ENCODE measurements around the gene PHACTR3.

The PHACTR3 gene

DNA sequence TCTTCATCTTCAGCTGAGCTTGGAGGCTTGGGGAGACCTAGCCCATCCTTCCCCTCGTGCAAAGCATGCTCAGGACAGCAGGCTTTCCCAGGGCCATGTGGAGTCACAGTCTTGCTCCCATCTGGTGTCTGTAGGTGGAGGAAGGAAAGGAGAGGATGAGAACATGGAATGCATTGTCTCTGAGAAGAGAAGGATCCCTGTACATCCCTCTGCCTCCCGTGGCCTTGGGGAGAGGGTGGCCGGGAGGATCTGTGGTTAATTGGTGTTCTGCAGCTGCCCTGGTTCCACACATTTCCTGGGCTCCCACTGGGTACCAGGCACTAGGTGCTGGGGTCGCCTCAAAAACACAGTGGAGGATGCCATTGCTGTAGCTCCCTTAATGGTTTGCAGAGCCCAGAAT is 134.5 kb downstream of the PHACTR3 start:
- TF ChIP-seq, protein P1, sequence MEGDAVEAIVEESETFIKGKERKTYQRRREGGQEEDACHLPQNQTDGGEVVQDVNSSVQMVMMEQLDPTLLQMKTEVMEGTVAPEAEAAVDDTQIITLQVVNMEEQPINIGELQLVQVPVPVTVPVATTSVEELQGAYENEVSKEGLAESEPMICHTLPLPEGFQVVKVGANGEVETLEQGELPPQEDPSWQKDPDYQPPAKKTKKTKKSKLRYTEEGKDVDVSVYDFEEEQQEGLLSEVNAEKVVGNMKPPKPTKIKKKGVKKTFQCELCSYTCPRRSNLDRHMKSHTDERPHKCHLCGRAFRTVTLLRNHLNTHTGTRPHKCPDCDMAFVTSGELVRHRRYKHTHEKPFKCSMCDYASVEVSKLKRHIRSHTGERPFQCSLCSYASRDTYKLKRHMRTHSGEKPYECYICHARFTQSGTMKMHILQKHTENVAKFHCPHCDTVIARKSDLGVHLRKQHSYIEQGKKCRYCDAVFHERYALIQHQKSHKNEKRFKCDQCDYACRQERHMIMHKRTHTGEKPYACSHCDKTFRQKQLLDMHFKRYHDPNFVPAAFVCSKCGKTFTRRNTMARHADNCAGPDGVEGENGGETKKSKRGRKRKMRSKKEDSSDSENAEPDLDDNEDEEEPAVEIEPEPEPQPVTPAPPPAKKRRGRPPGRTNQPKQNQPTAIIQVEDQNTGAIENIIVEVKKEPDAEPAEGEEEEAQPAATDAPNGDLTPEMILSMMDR (IDR thresholded peaks at IDR 0.05; ENCODE audit: insufficient read depth, low read length, missing control alignments) = no peak
- no peak overlapping the region for H3K4me3 ChIP-seq (ENCODE audit: low read depth, low read length)
- CTCF ChIA-PET = no interaction called here
- POLR2A ChIA-PET = no interaction called here
- DNase-seq (ENCODE audit: low read depth, low spot score) = no peak

GRCh38 chr20:59740621-59741020 is 136.3 kb downstream of the PHACTR3 start:
- POLR2A ChIA-PET = no interaction called here
- H3K4me3 ChIP-seq (ENCODE audit: low read depth, low read length) = no peak overlapping the region
- CTCF ChIA-PET = no interaction called here

GRCh38 chr20:59741073-59741472 is 136.7 kb downstream of the PHACTR3 start:
- TF ChIP-seq, protein P1 (IDR thresholded peaks at IDR 0.05; ENCODE audit: insufficient read depth, low read length, missing control alignments) = no peak
- DNase-seq (ENCODE audit: low read depth, low spot score) = no peak
- ChIA-PET CTCF (no interaction called here), POLR2A (no interaction called here)
- H3K4me3 ChIP-seq (ENCODE audit: low read depth, low read length) = no peak overlapping the region

More at GRCh38 chr20:59740621-59741020, 136.3 kb downstream of the PHACTR3 start:
- DNase-seq (ENCODE audit: low read depth, low spot score) = no peak
- TF ChIP-seq, protein P1 (IDR thresholded peaks at IDR 0.05; ENCODE audit: insufficient read depth, low read length, missing control alignments) = no peak

GRCh38 chr20:59742351-59743095 is 138.2 kb downstream of the PHACTR3 start:
- TF ChIP-seq, protein P1 (IDR thresholded peaks at IDR 0.05; ENCODE audit: insufficient read depth, low read length, missing control alignments) = no peak
- CTCF ChIA-PET = interaction anchor here (1.3 kb wide), 1 partner anchor 183 kb away, joined by 3 read pairs; no protein-coding TSS in a partner anchor
- POLR2A ChIA-PET = no interaction called here
- DNase-seq (ENCODE audit: low read depth, low spot score) = no peak
- no peak overlapping the region for H3K4me3 ChIP-seq (ENCODE audit: low read depth, low read length)

DNA sequence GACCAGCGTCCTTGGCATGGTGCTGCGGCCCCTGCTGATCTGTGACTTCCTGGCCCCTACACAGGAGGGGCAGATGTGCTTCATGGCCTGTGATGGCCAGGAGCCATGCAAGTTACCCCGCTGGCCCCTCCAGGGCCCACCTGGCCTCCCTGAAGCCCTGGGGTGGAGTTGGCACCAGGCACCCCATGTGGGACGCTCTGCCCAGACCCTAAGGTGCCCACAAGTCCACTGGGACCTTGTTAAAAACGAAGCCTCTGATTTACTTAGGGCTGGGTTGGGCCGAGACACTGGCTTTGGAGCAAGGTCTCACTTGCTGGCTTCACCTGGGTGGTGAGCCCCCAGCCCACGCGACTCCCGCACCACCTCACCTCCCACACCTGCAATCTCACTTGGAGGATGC is 139.0 kb downstream of the PHACTR3 start:
- DNase-seq (ENCODE audit: low read depth, low spot score) = no peak
- TF ChIP-seq, protein P1 (IDR thresholded peaks at IDR 0.05; ENCODE audit: insufficient read depth, low read length, missing control alignments) = no peak
- H3K4me3 ChIP-seq (ENCODE audit: low read depth, low read length) = no peak overlapping the region
- ChIA-PET POLR2A (no interaction called here), CTCF (no interaction called here)

GRCh38 chr20:59743767-59744485 is 139.6 kb downstream of the PHACTR3 start:
- TF ChIP-seq, protein P1 (IDR thresholded peaks at IDR 0.05; ENCODE audit: insufficient read depth, low read length, missing control alignments) = no peak
- no peak overlapping the region for H3K4me3 ChIP-seq (ENCODE audit: low read depth, low read length)
- CTCF ChIA-PET = interaction anchor here (1.0 kb wide), 1 partner anchor 143 kb away, joined by 3 read pairs; no protein-coding TSS in a partner anchor
- no peak for DNase-seq (ENCODE audit: low read depth, low spot score)
- POLR2A ChIA-PET = no interaction called here
